Sigmoid colon (tissue), 3 donors: ENCODE measurements around the gene ALDH18A1.

Experiments
- POLR2A ChIP-seq, 2 donors: fragments of 450-650 bp; IDR thresholded peaks; one replicate each; pipeline ENCODE4 v1.6.1; 2016; ENCODE audit warnings: antibody characterized with exemption in 2 of 2, mild to moderate bottlenecking in 2 of 2, moderate library complexity in 2 of 2
- TF ChIP-seq, protein P1 (sequence below), 4 experiments: fragments of 450-650 bp in 3 of 4; fragments of 200-600 bp in 1 of 4; IDR thresholded peaks; one replicate each; pipeline ENCODE4 v1.5.1; 2016 to 2019; ENCODE audit warnings: antibody characterized with exemption in 4 of 4, mild to moderate bottlenecking in 3 of 4, moderate library complexity in 2 of 4

DNA sequence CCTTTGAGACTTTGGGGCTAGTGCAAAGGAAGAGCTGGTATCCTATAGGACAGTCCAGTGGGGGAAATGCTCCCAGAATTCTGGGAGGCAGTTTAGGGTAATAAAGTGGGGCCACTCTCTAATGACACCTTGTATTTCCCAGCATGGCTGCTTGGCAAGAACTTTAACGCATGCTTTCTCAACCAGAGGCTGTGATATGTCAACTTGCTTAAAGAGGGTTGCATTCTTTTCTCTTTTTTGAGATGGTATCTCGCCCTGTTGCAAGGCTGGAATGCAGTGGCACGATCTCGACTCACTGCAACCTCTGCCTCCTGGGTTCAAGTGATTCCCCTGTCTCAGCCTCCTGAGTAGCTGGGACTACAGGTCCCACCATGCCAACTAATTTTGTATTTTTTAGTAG, 38.4 kb downstream of the ALDH18A1 start:
- TF ChIP-seq, protein P1, sequence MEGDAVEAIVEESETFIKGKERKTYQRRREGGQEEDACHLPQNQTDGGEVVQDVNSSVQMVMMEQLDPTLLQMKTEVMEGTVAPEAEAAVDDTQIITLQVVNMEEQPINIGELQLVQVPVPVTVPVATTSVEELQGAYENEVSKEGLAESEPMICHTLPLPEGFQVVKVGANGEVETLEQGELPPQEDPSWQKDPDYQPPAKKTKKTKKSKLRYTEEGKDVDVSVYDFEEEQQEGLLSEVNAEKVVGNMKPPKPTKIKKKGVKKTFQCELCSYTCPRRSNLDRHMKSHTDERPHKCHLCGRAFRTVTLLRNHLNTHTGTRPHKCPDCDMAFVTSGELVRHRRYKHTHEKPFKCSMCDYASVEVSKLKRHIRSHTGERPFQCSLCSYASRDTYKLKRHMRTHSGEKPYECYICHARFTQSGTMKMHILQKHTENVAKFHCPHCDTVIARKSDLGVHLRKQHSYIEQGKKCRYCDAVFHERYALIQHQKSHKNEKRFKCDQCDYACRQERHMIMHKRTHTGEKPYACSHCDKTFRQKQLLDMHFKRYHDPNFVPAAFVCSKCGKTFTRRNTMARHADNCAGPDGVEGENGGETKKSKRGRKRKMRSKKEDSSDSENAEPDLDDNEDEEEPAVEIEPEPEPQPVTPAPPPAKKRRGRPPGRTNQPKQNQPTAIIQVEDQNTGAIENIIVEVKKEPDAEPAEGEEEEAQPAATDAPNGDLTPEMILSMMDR (IDR thresholded peaks at IDR 0.05) = no peak
- no peak for TF ChIP-seq POLR2A (IDR thresholded peaks at IDR 0.05)
